GM18858 (cell line): Measurements from ENCODE around the gene CENATAC.
"Not testable (repeated sequence)": the region's sequence is repeated elsewhere in the genome, so short reads cannot be mapped to it uniquely, and the experiment has no call there.

Source experiments
- ATAC-seq: cut with Tn5 transposase; IDR thresholded peaks from one replicate; pipeline ENCODE4 v1.9.1; 2021; ENCODE audit not compliant: unreplicated experiment

Gene CENATAC

DNA sequence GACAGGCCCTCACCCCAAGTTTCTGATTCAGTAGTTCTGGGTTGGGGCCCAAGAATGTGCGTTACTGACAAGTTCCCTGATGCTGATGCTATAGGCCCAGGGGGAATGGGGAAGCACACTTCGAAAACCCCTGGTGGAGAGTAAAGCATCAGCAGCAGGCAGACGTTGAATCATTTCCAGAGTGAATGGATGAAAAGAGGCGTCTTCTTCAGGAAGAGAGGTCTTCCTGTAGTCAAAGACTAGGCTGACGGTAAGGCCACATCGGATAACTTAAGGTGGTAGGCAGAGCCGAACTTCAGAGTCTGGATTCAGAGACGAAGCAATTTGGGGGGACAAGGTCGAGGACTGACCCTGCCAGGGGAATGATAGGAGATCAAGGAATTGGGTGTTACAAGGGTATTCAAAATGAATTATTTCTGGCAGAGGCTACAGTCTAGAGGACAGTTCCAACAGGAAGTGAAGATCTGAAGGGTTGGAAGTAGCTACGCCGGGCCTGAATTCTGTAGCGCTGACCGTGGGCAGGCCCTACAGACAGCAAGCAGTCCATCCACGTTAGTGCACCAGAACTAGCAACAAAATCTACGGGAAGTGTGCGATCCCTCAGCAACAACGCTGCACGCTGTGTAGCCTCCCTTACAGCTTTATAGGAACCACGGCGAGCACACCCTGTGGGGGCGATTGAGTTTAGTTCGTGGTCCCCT is 862 bp upstream of the CENATAC start:
- no peak for ATAC-seq

DNA sequence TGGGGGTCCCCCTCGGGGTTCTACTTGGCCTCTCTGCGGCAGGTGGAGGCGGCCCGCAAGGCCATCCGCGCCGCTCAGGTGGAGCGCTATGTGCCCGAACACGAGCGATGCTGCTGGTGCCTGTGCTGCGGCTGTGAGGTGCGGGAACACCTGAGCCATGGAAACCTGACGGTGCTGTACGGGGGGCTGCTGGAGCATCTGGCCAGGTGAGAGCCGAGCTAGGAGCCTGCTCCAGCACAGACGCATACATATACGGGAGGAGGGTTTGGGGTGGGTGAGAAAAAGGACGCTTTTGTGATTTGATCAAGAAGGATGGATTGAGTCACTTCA is 415 bp downstream of the CENATAC start:
- ATAC-seq, result no peak

DNA sequence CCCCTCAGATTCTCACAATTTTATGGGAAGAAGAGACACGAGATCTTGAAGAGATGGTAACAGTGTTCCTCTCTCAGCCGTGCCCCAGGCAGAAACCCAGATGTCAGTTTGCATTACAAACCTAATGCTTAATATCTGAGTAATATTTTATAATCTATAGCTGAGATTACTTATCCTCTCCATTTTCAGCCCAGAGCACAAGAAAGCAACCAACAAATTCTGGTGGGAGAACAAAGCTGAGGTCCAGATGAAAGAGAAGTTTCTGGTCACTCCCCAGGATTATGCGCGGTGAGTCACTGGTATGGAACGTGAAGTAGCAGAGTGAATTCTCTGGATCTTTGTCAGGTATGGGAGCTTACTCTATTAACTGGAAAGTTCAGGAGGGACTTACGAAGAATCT is 884 bp downstream of the CENATAC start:
- ATAC-seq, result no peak

DNA sequence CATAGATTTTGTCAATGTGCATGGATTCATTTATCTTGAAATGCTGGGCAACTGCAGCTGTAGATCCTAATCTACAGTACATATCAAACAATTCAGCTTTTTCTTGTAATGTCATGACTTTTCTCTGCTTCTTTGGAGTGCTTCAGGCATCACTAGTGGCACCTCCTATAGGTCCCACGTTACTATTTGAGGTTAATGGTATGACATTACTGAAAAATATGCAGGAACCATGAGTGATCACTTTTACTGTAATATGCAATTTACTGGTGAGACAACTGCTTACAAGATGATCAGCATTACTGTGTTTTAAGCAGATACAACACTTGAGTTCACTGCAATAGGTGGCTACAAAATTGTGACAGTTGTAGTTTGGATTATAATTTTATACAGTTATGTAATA is 3.0 kb downstream of the CENATAC start:
- ATAC-seq, result no peak

DNA sequence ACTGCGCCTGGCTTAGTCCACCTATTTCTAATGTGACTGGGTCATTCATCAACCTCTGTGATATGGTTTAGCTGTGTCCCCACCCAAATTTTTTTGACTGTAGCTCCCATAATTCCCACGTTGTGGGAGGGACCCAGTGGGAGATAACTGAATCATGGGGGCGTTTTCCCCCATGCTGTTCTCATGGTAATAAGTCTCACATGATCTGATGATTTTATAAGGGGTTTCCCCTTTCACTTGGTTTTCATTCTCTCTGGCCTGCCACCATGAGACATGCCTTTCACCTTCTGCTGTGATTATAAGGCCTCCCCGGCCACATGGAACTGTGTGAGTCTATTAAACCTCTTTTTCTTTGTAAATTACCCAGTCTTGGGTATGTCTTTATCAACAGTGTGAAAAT is 8.7 kb downstream of the CENATAC start:
- no peak for ATAC-seq

DNA sequence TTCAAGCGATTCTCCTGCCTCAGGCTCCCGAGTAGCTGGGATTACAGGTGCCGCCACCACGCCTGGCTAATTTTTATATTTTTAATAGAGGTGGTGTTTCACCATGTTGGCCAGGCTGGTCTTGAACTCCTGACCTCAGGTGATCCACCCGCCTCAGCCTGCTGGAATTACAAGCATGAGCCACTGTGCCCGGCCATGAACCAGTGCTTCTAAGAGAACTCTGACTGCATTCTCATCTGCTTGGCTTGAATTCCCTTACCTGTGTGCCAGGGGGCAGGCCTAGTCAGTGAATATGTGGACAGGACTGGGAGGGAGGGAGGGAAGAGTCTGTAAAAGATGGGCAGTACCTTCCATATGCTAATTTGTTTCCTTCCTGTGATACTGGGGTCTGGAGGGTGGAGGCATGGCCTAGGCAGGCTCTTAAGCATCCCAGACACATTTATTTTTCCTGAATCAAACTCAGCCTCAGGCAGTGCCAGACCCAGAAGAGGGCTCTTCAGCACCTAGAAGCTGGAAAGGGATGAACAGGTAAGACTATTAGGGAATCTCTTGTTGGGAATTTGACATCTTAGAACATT is 13.6 kb downstream of the CENATAC start:
- ATAC-seq, result no peak

DNA sequence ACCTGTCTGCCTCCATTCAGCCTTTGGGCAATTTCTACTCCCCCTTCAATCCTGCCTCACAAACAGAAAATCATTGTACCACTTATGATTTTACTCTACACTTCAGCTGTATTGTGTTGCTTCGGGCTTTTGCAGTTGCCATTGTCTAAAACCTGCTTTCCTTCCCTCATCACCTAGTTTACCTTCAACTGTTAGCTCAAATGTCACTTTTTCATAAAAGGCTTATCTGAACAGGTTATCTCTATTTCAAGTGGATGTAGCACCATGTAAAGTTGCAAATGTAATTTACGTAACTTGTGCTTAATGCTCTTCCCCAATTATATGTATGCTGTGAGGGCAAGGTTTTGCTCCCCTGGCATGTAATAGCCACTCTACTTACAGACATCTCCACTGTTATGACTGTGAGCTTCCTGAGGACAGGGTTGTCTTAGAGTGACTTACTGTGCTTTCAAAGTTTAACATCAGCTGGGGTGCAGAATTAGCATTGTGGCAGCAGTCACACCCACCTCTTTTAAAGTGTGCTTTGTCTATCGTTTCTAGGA is 14.8 kb downstream of the CENATAC start:
- ATAC-seq, result no peak

DNA sequence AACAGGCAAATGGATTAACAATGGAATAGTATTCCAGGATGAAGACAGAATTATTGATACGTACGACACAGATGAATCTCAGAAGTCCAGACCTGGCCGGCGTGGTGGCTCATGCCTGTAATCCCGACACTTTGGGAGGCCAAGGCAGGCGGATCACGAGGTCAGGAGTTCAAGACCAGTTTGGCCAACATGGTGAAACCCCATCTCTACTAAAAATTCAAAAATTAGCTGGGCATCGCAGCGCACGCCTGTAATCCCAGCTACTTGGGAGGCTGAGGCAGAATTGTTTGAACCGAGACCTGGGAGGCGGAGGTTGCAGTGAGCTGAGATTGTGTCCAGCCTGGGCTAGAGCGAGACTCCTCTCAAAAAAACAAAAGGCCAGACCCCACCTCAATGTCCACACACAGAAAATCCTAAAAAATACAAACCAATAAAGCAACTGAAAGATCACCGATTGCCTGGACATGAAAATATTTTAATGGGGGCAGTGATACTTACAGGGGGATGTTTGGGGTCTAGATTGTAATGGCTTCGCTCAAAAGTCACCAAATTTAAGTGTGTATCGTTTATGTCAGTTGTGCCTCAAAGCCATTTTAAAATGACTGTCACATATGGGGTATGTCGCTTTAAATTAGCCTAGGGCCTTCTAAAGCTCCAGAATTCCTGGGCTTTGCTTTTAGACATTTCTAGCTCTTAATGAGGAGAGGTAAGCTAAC is 16.4 kb downstream of the CENATAC start:
- no peak for ATAC-seq

DNA sequence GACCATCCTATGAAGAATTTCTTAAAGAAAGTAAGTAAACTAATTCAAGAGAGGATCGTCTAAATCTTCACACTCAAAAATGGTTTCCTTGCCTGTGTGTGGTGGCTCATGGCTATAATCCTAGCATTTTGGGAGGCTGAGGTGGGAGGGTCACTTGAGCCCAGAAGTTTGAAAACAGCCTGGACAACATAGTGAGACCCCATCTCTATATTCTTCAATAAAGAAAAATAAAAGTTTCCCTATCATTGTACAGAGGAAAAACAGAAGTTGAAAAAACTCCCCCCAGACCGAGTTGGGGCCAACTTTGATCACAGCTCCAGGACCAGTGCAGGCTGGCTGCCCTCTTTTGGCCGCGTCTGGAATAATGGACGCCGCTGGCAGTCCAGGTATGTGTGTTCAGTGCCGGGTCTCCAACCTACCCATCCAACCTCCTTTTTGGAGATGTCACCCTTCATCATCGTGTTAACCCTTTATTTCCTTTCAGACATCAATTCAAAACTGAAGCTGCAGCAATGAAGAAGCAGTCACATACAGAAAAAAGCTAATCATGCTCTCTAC is 17.2 kb downstream of the CENATAC start:
- ATAC-seq, result no peak

DNA sequence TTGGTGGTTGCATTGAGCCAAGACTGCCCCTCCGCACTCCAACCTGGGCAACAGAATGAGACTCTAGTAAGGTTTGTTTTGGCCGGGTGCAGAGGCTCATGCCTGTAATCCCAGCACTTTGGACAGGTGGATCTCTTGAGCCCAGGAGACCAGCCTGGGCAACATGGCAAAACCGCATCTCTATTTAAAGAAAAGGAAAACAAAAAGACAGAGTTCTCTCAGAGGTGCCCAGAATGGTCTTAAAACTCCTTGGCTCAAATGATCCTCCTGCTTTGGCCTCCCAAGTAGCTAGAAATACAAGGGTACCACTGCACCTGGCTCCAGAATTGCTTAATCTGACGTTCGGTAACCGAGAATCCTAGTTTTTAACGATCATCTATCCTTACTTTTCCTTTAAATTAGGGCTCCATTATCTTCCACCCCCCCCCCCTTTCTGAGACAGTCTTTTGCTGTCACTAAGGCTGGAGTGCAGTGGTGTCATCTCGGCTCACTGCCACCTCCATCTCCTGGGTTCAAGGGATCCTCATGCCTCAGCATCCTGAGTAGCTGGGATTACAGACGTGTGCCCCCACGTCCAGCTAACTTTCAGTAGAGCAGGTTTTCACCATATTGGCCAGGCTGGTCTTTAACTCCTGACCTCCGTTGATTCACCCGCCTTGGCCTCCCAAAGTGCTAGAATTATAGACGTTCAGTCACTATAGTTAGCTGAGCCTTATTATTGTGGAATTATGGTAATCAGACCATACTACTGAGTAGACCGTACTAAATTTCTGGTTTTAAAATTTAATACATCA is 18.5 kb downstream of the CENATAC start:
- no peak for ATAC-seq

DNA sequence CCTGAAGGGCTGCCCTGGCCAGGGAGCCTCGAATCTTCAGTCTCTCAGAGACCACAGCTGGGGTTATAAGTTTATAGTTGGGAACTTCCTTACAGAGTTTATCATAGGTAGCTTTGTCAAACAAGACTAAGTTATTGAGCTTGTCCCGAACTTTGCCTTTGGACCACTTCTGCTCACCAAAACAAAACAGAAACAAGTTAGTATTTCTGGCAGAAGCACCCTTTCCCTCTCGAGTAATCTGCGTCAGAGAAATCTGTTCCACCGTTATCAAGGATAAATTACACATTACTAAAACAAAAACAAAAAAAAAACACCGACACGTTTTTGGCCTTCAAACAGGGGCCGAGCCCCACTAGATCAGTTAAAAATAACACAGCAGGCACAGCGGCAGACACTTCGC is 19.4 kb downstream of the CENATAC start:
- ATAC-seq, result not testable (repeated sequence)

DNA sequence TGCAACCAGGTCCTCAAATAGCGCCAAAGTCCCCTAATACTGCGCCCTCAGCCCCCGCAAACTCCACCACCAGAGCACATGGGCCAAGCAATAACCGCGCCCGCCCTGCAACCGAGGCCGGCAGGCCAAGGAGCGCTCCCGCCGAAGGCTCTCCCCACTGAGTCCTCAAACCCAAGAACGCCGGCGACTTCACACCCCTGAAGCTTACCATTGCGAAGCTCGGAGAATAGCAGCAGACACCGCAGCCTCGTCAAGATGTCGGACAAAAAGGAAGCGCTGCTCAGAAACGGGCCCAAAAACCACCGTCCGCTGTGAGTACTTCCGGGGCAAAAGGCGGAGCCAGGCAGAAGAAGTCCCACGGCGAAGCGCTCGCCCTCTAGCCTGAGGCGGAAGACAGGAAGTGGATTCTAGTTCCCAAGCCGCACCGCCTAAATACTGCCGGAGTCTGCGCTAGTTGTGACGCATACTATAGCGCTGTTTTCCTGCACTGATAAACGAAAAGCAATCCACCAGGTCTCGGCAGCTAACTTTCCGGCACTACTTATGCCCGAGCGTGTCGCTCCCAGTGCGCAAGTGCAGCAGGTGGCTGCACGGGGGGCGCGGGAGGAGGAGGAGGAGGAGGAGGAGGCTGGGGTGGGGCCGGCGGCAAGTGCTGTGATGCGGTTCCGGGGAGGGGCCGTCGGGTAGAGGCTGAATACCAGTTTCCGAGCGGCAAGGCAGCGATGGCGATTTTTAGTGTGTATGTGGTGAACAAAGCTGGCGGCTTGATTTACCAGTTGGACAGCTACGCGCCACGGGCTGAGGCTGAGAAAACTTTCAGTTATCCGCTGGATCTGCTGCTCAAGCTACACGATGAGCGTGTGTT is 20.4 kb downstream of the CENATAC start, which contains the start of the genes RPS25 and TRAPPC4:
Gene RPS25, minus strand, starts transcription at position 270 of the 865 bp plus-strand sequence. Its CDS starts 59 bp downstream, at position 211.
Gene TRAPPC4, plus strand, starts transcription at position 693 of the 865 bp plus-strand sequence. Its CDS starts 30 bp downstream, at position 723.
- peak; percentile 68 for ATAC-seq

DNA sequence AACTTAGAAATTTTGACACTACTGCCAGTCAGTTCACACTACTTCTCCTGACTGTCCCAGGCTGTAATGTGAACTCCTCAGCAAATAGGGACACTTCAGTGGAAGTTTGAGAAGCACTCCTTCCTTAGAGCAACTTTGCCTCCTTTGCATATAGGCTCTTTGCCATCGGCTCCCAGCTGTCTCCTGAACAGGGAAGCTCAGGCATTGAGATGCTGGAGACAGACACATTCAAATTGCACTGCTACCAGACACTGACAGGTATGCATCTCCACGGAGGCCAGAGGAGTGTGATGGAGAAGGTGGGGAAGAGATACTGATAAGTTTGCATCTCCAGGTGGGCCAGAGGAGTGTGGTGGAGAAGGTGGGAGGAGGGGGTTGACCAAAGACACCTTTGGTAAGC is 22.1 kb downstream of the CENATAC start:
- ATAC-seq, result no peak

DNA sequence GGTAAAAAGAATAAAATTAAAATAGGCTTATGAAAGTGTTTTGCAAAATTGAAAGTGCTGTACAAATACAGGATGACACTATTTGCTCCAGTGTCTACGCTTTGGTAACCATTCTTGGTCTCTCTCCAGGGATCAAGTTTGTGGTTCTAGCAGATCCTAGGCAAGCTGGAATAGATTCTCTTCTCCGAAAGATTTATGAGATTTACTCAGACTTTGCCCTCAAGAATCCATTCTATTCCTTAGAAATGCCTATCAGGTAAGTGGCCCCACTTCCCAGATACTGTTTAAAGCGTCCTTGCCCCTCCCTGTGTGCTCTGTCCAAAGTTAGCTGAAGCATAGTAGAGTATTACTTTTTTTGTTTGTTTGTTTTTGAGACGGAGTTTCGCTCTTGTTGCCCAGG is 23.7 kb downstream of the CENATAC start:
- ATAC-seq, result no peak

DNA sequence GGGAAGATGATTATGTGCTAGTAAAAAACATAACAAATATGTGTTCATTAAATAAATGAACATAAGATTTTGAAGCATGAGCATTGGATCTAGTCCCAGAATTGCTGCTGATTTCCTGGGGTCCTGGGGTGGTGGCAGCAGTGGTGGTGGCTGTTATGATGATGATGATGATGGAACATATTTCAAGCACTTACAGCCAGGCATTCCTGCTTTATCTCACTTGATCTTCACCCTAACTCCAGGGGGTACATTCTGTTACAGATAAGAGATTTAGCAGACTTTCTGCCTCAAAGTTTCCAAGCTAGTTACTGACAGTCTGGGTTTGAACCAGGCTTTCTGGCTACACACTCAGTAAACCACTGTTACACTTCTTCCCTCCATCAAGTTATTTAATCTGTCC is 25.8 kb downstream of the CENATAC start:
- no peak for ATAC-seq

DNA sequence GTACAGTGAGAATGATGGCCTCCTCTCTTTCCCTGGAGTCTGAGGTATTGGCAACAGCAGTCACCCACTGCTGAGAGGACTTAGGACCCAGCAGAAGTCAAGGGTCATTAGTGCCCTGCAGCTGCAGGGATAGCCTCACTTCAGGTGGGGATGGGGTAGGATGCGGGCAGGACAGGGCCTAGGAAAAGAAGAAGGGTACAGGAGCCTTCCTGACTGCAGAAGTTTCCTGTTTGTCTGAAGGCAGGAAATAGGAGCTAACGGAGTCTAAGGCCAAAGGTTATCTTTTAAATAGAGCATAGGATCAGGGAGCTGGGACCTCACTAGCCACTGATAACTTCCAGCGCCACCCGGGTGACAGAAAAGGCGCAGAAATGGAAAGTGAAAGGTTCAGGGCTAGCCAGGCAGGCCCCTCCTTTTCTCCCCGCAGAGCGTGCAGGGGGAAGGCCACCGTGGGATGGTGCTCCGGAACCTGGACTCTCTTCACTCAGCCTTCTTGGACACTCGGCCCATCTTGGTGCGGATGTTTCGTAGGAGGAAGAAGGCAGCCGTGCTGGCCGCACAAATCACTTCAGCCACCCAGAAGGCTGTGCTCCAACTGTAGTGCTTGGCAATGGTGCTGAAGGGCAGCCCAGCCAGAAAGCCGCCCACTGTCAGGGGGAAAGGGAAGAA is 26.6 kb downstream of the CENATAC start:
- no peak for ATAC-seq

DNA sequence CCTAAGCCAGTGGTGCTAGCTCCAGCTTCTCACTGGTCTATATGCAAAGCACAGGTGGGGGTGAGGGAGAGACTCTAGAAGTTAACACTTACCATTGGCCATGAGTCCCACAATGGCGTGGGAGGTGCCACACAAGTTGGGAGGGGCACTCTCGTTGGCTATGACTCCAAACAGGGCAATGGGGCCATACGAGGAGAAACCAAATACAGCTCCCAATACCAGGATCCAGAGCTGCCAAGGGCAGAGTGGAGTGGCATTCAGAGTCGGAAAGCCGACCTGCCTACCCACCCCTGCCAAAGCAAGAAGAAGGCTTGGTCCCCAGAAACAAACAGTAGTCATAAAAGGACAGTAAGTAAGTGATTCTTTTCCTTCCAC is 27.1 kb downstream of the CENATAC start:
- ATAC-seq, result no peak

DNA sequence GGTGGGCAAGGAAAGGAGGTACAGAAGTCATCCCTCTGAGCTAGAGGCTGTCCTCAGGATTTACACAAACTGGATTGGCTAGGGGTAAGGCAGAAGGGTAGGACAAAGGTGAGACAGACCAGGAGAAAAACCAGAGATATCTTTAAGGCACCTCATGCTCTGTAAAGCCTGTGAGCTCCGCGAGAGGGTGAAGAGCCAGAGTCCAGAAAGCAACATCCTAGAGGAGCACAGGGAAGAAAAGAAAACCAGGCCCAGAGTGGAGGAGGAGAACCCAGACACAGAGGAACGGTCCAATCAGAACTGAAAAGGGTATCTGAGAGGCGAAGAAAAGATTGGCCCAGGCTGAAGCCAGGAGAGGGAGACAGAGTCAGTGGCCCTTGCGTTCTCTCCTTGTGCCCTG is 27.6 kb downstream of the CENATAC start:
- no peak for ATAC-seq

DNA sequence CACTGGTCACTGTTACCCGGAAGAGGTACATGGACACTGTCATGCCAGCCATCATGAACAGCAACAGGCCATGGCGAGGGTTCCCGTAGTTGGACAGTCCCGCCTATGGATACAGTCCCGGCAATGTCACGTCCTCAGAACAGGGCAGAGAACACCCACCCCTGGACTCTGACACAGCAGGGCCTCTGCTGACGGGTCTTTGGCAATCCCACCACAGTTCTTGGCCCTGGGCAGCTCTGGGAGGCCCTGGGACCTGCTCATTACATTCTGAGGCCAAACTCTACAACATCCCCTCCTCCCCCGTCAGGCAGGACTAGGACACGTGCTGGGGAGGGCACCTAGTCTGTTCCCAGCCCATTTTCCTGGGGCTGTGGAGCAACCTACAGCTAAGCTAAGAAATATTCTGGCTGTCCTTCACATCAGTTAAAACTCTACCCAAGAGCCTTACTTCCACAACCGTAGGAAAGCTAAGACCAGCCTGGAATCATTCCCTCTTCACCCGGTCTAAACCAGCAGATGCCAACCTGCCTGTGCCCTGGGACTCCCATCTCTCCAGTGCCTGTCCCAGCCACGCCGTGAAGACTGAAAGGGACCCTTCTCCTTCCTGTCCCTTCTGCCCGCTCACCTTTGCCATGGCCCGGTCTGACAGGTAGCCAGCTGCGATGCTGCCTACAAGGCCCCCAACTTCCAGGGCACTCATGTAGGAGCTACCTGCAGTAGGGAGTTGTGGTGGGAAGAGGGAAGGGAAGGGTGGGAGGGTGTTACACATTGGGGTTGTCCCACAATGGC is 28.2 kb downstream of the CENATAC start:
- ATAC-seq, result no peak
